GM21717 (cell line): ENCODE measurements around the gene CALHM2.

ENCODE experiments used
- ATAC-seq: cut with Tn5 transposase; IDR thresholded peaks from one replicate; pipeline ENCODE4 v1.9.1; 2021; ENCODE audit warnings: mild to moderate bottlenecking, moderate library complexity; ENCODE audit not compliant: unreplicated experiment

Gene CALHM2

DNA sequence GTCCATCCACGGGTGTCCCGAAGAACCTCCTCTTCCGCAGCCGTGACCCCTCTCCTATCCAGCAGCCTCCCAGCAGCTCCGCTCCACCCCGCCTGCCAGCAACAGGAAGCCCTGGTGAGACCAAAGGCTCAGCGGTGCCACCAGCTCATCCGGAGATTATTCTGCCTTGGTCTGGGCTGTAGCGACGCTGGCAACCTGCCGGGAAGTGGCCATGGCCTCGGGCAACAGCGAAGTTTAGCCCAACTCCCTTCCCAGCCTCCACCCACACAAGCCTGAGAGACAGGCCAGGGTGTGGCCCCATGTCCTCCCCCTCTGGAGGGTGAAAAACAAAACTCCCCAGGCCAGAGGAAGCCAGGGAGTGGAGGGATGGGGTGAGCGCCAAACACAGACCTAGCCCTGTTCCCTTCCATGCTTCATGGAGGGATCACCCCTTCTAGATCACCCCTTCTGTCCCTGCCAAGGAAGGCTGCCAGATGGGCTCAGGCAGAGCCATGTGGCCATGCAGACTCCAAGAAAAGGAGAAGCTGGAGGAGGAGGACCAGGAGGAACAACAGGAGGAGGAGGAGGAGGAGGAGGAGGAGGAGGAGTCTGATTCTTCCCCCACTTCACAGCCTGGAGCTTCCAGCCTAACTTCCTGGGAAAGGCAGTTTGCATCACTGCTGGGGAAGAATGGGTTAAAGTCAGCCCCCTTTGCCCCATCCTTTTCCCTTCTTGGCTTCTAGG, 918 bp downstream of the CALHM2 start:
- ATAC-seq, result no peak

DNA sequence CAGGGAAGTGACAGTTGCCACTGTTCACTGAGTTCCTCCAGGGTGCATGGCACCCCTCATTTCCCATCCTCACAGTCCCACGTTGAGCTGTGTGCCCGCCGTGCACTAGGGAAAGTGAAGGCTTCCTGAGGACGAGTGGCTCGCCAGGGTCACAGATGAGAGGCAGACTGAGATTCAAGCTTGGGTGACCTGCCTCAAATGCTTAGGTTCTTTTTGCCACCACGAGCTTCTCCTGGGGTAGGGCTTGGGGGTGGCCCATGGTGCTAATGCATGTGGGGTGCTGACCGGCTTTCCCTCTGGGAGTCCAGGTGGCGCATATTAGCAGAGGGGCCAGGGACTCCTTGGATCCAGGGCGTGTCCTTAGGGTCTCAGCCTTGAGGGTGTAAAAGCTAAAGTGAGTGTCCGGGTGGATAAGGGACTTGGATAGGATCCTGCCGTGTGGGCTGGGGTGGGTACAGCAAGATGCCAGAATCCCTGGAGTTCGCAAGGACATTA, 1.9 kb downstream of the CALHM2 start:
- ATAC-seq, result no peak

DNA sequence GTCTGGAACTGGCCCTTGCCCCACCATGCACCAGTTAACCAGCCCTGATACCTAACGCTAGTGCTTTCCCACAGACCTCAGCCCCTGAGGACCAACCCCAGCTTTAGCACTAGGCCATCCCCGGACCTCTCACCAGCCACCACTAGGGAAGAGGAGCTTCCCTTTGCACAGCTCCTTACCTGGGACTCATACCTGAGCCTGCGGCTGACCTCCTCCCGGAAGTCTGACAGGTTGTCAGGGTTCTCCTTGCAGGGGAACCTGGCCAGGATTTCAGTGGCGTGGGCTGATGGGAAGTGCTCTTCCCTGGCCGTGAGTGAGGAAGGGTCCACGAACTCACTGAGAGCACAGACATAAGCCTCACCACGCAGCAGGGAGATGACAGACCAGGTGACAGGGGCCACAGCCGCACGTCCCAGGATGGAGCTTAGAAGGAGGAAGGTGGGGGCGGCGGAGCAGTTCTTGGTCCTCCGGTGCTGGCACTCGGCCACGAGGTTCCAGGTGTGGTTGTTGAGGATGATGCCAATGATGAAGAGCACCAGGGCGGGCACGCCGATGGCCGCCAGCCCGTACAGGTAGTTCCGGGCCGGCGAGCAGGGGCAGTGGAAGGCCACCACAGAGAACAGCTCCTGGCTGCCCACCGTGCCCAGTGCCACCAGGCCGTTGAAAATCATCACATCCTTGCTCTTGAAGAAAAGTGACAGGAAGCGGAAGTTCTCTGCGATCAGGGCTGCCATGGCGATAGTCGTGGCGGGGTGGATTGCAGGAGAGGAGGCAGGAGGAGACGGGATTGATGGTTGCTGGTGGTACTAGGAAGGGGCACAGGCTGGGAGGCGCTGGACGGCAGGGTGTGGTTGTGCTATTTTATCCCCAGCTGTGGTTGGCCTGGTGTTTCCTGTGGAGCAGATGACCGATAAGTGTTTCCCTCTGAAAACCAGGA, 2.7 kb downstream of the CALHM2 start:
- no peak for ATAC-seq

DNA sequence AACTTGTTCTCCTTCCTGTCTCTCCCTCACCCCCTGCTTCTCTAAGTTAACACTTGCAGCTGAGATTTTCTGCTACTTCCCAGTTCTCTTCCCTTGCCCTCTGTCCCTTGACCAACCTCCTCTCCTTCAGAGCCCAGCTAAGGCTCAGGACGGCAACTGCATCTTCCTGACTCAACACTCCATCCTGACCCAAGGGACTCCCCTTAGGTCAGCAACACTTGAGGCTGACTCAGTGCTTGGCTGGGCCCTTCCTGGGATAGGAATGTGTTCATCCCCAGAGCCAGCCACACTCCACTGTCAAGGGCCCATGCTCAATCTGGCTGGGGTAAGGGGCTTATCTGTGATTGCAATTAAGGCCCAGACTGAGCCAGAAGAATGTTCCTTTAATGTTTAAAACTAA, 3.4 kb downstream of the CALHM2 start:
- ATAC-seq, result no peak

DNA sequence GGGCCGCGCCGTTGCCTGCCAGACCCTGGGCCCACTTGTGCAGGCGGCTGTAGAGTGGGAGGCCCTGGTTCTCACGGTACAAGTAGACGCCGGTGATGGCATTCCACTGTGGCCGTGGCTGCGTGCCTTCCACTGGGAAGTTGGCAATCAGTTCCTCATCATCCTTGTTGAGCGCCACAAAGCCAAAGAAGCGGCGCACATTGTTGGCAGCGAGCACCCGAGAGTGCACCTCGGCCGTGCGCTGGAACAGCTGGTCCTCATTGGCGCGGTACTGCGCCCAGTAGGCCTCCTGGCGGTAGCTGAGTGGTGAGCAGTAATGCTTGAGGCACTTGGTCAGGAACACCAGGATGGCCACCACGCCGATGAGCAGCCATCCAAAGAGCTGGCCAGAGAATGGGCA, 5.0 kb downstream of the CALHM2 start:
- no peak for ATAC-seq

DNA sequence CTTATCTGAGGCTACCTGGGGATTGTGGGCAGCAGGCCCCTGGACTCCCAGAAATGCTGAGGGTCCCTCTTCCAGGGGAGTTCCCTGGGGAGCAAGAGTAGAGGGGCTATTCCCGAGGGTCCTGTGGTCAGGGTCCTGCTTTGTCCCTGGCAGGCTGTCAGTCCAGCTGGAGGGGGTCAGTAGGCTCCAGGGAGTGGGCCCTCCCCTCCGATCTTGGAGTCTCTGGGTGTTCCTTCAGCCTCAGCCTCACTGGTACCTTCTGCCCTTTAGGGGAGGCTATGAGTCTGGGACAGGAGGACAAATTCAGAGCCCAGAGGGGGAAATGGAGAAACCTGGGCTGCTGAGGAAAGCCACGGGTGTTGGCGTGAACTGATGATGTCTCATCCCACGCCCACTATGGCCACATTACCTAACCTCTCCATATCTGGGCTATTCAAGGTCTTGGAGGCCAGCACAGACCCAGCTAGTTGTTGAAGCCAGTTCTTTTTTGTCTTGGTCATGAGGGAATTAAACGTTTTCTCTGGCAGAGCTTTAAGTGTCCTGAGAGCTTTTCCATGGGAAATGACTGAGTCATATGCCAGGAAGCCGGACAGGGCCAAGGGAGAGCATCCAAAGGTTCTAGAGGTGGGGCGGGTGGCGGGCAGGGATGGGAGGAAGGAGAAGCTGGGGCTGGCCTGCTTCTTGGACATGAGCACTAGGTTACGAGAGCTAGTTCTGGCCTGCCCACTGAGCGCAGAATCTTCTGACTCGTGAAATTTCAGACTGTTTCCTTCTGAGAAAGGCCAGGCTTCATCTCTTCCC, 6.2 kb downstream of the CALHM2 start:
- ATAC-seq, result no peak

DNA sequence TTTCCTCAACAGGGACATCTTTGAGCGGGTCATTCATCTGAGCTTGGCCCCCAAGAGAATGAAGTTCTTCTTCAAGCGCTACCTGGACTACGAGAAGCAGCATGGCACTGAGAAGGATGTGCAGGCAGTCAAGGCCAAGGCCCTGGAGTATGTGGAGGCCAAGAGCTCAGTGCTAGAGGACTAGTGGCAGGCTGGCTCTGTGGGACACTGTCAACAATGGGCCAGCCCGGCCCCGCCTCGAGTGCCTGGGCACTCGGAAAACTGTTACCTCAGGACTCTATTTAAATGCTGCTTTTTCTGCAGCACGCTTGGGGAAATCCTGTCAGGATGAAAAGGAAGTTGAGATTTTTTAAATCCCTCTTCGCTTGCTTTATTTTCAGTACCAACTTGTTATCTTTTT, 6.8 kb downstream of the CALHM2 start:
- no peak for ATAC-seq

DNA sequence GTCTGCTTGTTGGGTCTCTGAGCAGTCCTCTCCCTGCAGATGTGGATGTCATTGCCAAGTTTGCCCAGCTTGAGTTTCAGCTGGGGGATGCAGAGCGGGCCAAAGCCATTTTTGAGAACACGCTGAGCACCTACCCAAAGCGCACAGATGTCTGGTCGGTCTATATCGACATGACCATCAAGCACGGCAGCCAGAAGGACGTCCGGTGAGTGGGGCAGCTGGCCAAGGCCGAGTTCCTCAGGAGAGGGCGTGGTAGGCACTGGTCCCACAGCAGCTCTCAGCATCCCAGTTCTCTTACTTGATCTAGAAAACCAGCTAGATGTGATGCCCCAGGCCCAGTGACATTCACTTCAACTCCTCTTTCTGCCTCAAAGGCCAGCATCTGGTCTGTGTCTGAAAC, 7.7 kb downstream of the CALHM2 start:
- no peak for ATAC-seq

DNA sequence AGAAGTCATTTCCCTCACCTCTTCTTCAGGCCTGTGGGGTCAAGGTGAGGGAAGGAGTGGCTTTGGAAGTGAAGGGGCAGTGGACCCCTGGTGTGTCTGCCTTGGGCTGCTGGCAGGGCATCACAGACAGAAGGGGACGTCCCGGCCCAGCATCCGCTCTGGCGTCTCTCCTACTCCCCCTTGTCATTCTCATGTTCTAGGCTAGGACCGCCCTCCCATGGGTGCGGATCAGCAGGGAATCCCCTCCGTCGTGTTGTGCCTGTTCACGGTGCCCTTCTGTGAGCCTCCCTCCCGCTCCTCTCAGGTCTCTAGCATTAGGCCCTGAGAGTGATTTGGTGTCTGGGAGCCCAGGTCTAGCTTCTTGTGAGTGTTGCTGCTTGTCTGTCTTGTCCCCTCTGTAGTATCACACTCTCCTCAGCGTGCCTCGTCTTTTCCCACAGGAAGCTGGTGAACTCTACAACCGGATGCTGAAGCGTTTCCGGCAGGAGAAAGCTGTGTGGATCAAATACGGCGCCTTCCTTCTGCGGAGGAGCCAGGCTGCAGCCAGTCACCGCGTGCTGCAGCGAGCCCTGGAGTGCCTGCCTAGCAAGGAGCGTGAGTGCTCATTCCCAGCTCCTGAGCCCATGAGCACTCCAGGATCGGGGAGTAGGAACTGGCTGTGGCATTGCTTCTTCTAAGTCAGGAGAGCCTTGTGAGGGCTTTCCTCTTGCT, 8.5 kb downstream of the CALHM2 start:
- ATAC-seq, result no peak

DNA sequence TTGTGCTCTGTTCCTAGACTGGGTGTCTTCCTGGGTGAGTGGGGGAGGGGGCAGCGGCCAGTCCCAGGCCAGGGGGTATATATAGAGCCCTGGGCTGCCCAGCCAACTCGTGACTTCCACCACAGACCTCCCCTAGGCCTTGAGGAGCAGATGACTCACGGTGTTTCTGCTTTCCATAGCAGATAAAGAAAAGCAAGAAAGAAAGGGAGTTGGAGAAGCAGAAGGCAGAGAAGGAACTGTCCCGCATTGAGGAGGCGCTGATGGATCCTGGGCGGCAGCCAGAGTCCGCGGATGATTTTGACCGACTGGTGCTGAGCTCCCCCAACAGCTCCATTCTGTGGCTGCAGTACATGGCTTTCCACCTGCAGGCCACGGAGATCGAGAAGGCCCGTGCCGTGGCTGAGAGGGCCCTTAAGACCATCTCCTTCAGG, 10.1 kb downstream of the CALHM2 start:
- ATAC-seq, result no peak

DNA sequence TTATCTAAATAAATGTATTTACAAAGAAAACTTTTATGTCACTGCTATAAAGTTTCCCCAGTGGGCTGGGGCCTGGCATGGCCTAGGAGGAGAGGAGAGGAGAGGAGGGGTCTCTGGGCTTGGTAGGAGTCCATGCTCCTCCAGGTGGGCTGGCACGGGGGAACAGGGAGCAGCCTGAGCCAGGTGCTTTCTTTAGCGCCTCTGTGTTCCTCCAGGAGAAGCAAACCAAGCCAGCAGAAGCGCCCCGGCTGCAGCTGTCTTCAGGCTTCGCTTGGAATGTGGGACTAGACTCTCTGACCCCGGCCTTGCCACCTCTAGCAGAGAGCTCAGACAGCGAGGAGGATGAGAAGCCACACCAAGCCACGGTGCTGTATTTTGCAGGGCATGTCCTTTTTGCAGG, 10.6 kb downstream of the CALHM2 start:
- ATAC-seq, result no peak

DNA sequence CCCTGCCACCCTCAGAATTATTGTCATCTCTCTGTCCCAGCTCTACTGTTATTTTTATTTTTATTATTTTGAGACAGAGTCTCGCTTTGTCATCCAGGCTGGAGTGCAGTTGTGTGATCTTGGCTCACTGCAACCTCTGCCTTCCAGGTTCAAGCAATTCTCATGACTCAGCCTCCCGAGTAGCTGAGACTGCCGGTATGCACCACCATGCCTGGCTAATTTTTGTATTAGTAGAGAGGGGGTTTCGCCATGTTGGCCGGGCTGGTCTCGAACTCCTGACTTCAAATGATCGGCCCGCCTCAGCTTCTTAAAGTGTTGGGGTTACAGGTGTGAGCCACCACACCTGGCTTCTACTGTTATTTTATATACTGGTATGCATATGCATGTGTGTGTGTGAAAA, 11.0 kb downstream of the CALHM2 start:
- no peak for ATAC-seq

DNA sequence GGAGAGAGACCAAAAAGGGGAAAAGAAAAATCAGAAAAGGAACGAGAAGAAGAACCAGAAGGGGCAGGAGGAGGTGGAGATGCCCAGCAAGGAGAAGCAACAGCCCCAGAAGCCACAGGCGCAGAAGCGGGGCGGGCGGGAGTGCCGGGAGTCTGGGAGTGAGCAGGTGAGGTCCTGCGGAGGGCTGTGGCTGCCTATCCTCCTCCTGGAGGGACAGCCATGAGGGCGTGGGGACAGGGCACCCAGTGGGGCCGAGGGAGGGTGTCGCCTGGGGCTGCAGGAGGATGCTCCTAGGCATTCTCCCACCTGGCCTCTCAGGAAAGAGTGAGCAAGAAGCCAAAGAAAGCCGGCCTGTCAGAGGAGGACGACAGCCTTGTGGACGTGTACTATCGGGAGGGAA, 11.8 kb downstream of the CALHM2 start:
- ATAC-seq, result no peak

DNA sequence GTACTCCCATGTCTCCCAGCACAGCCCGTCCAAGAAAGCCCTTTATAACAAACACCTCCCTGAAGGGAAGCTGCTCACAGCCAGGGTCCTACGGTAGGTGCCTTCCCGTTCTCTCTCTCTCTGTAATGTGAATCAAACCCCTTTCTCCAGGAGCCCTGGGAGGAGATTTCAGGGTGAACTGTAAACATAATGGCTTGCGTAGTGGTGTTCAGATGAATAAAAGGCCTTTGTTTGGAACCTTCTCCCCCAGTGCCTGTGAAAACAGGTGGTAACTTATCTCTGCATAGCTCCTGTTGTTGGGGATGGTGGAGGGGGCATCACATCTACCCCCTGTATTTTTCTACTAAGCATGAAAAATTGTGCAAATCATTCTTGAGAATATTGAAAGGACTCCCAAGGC, 12.4 kb downstream of the CALHM2 start:
- ATAC-seq, result no peak

DNA sequence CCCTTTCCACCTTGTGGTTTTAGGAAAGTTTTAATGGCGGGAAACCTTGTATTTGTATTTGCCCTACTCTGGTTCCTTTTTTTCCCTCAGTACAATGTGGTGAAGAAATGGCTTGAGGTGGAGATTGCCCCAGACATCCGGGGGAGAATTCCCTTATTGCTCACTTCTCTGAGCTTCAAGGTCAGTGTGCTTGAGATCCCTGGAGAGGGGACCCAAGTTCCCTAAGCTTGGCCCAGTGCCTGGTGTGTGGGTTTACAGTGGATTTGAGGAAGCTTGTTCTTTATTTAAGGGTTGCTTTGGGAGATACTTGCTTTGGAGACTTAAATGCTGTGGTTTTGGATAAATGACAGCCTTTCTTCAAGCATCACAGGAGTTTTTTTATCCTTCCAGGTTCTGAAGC, 18.3 kb downstream of the CALHM2 start:
- no peak for ATAC-seq

DNA sequence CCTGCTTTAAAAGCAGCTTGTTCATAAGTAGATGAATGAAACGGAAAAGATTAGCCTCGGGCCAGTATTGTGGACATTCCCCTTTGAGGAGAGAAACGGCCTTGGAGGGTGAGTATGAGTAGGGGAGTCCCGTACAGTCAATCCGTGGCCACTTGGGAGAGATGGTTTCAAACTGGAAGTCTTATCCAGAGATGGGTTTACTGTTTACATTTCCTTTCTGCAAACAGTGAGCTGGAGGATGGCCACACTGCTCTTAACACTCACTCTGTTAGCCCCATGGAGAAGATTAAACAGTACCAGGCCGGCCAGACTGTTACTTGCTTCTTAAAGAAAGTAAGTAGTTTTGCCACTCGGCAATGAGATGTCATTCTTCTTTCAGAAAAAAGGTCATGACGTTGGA, 20.3 kb downstream of the CALHM2 start:
- ATAC-seq, result no peak

DNA sequence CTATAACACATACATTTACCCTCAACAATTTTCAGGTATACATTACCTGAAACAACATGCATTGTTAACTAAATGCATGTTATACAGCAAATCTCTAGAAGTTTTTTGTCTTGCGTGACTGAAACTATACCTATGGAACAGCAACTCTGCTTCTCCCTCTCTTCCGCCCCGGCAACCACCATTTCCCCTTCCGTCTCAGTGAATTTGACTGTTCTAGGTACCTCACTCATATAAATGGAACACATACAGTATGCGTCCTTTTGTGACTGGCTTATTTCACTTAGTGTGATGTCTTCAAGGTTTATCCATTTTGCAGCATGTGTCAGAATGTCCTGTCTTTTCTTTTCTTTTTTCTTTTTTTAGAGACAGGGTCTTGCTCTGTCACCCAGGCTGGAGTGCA, 22.5 kb downstream of the CALHM2 start:
- ATAC-seq, result no peak

DNA sequence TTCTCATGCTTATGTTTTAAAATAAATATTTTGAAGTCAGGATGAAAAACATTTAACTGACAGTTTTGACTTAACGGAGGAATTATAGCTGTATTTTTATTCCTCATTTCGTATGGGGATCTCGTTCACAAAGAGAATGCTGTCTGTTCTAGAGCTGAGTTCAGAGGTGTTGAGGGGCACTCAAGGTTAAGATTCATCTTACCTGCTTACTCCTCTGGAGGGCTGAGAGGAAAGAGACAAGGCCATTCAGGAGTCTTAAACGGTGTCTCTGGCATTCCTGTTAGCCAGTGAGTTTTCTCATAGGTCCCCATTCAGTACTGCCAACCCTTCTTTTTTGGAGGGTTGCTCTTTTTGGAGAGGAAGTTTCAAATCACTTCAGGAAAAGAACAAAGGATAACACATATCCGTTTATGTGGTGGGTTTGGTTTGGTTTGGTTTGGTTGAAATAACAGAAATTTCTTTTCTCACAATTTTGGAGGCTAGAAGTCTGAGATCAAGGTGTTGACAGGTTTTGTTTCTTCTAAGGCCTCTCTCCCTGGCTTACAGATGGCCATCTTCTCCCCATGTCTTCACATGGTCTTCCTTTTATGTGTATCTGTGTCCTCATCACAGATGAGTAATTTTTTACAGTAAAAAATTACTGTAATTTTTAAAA, 23.1 kb downstream of the CALHM2 start:
- no peak for ATAC-seq

DNA sequence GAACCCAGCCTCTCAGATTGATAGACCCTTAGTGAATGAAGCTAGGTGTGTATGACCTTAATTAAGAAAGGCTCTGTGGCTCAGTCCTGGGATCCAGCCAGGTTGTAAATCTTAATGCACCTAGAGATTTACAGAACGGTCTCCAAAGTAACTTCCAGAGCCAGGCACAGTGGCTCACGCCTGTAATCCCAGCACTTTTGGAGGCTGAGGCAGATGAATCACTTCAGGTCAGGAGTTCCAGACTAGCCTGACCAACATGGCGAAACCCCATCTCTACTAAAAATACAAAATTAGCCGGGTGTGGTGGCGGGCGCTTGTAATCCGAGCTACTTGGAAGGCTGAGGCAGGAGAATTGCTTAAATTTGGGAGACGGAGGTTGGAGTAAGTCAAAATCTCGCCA, 24.3 kb downstream of the CALHM2 start:
- ATAC-seq, result no peak

DNA sequence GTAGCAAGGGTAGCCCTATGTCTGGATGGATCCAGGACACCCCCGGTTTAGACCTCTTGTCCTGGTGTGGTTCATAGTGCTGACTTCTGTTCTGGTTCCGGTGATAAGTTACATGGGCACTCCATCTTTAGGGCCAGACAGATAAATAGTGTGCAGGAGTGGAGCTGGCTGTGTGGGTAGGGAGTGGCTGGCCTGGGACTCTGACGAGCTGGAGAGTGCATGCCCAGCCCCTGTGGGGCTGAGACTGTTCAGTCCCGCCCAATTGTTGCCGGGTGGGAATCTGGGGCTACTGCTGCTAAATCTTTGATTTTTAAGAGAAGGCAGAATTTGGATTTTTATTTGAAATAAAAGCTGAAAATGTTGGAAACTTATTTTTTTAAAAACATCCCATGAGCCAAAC, 28.4 kb downstream of the CALHM2 start:
- ATAC-seq, result no peak
